Natural killer cell (primary cell): ENCODE data around the gene GNAI2. TPM values are rescaled to one million over a fixed set of nuclear protein-coding genes. Genes with fewer than 3 reads are reported as not detected.

Experiments
- ATAC-seq, 3 donors: fragments of 150-1000 bp in 2 of 3; fragments of 200-7000 bp in 1 of 3; cut with Tn5 transposase; 1 replicate in 1 of 3; 2 replicates in 2 of 3; pipeline ENCODE4 v1.10.0; 2021; ENCODE audit warnings: mild to moderate bottlenecking in 2 of 3, moderate library complexity in 2 of 3
- DNase-seq, 2 donors: peaks; one replicate each; pipeline versions ENCODE4 v3.0.0 to v3.0.0-alpha.2; 2013 to 2021; ENCODE audit warnings: mixed read lengths in 1 of 2
- H3K27ac ChIP-seq: one replicate; pipeline ENCODE4 v1.5.1; 2013; ENCODE audit warnings: mild to moderate bottlenecking, low read length
- H3K27me3 ChIP-seq: one replicate; pipeline ENCODE4 v1.6.1; 2013; ENCODE audit warnings: low read length; ENCODE audit not compliant: control insufficient read depth, insufficient read depth
- H3K36me3 ChIP-seq: one replicate; pipeline ENCODE4 v1.6.1; 2013; ENCODE audit warnings: low read length; ENCODE audit not compliant: control insufficient read depth, insufficient read depth
- H3K4me1 ChIP-seq: one replicate; pipeline ENCODE4 v1.6.1; 2013; ENCODE audit warnings: low read length; ENCODE audit not compliant: control insufficient read depth, insufficient read depth
- H3K4me3 ChIP-seq: one replicate; pipeline ENCODE4 v1.5.1; 2013; ENCODE audit warnings: low read length
- H3K9me3 ChIP-seq: one replicate; pipeline ENCODE4 v1.6.1; 2013; ENCODE audit warnings: low read length; ENCODE audit not compliant: control insufficient read depth, insufficient read depth
- H3K27ac Mint-ChIP-seq, 2 donors: one replicate each; pipeline ENCODE4 v1.8.0; 2022; ENCODE audit warnings: mild to moderate bottlenecking in 2 of 2, mixed read lengths in 2 of 2, moderate library complexity in 1 of 2
- H3K27me3 Mint-ChIP-seq, 2 donors: one replicate each; pipeline ENCODE4 v1.8.0; 2022; ENCODE audit warnings: low read depth in 2 of 2, mixed read lengths in 2 of 2
- H3K36me3 Mint-ChIP-seq: one replicate; pipeline ENCODE4 v1.8.0; 2022; ENCODE audit warnings: mixed read lengths
- H3K4me1 Mint-ChIP-seq, 2 donors: one replicate each; pipeline ENCODE4 v1.8.0; 2022; ENCODE audit warnings: mixed read lengths in 2 of 2
- H3K4me3 Mint-ChIP-seq: one replicate; pipeline ENCODE4 v1.8.0; 2022; ENCODE audit warnings: mild to moderate bottlenecking, moderate library complexity, mixed read lengths
- H3K9me3 Mint-ChIP-seq, 2 donors: one replicate each; pipeline ENCODE4 v1.8.0; 2022; ENCODE audit warnings: mixed read lengths in 2 of 2
- CTCF ChIP-seq: fragments of 200-600 bp; IDR thresholded peaks from one replicate; pipeline ENCODE4 v1.8.0; 2022; ENCODE audit warnings: antibody characterized with exemption
- WGBS: methylation state at CpG from one replicate; pipeline ENCODE4 v1.1.7; 2013; ENCODE audit warnings: missing lambda C conversion rate; ENCODE audit not compliant: insufficient coverage; 5-methylcytosine and 5-hydroxymethylcytosine counted together
- intact Hi-C: fragments of 100-400 bp; cut with micrococcal nuclease; formaldehyde crosslinking; loops from one replicate; pipeline ENCODE4 v1.14.2; 2022
- total RNA-seq, 4 donors: library from RNA; stranded (reverse); fragments of 120-200 nt in 1 of 4; gene quantifications; one replicate each; pipeline versions ENCODE4 v1.2.3 to v1.2.4, GENCODE V29; 2013 to 2022

GNAI2 gene
- total RNA-seq, 3 donors from 2014 or later (not counting 1 experiment from before 2014, with no cell fraction given): 428 to 467 (median 447) TPM

- TF ChIP-seq CTCF: no peak
- H3K27ac ChIP-seq: no peak overlapping the region
- Mint-ChIP-seq H3K4me3 (no peak overlapping the region), H3K9me3 (no peaks in the 10 kb centered on the region), H3K36me3 (no peaks in the 10 kb centered on the region), H3K27me3 (no peaks in the 10 kb centered on the region), H3K27ac (no peak overlapping the region), H3K4me1 (no peaks in the 10 kb centered on the region)
- WGBS: 97% methylated on average over 5 of the region's 9 CpGs
- H3K9me3 ChIP-seq: no peaks in the 10 kb centered on the region
- no peaks in the 10 kb centered on the region for H3K27me3 ChIP-seq
- DNase-seq: no peak
- H3K36me3 ChIP-seq: no peaks in the 10 kb centered on the region
- no peaks in the 10 kb centered on the region for H3K4me1 ChIP-seq
- no peak for ATAC-seq
- intact Hi-C loops: no loop called here
- H3K4me3 ChIP-seq: no peak overlapping the region
Measured at GRCh38 chr3:50215529-50215928, 20.5 kb upstream of the GNAI2 start.

GRCh38 chr3:50217681-50218080, 18.3 kb upstream of the GNAI2 start:
- DNase-seq (no peak), ATAC-seq (no peak)
- Histone ChIP-seq H3K27ac (no peak overlapping the region), H3K4me3 (no peak overlapping the region), H3K4me1 (peaks cover 3% of the 10 kb centered on the region), H3K36me3 (no peaks in the 10 kb centered on the region), H3K9me3 (no peaks in the 10 kb centered on the region), H3K27me3 (no peaks in the 10 kb centered on the region)
- H3K27ac Mint-ChIP-seq: no peak overlapping the region
- no peaks in the 10 kb centered on the region for H3K4me1 Mint-ChIP-seq
- no peaks in the 10 kb centered on the region for H3K9me3 Mint-ChIP-seq
- no peaks in the 10 kb centered on the region for H3K36me3 Mint-ChIP-seq
- 80% methylated on average over 9 of the region's 10 CpGs for WGBS
- H3K4me3 Mint-ChIP-seq: no peak overlapping the region
- H3K27me3 Mint-ChIP-seq: no peaks in the 10 kb centered on the region
- intact Hi-C loops: no loop called here
- TF ChIP-seq CTCF: no peak

GRCh38 chr3:50218448-50218847, 17.6 kb upstream of the GNAI2 start:
- DNase-seq (no peak), ATAC-seq (no peak)
- H3K4me3 ChIP-seq: no peak overlapping the region
- H3K36me3 ChIP-seq: no peaks in the 10 kb centered on the region
- Mint-ChIP-seq H3K36me3 (no peaks in the 10 kb centered on the region), H3K4me1 (no peaks in the 10 kb centered on the region), H3K27ac (no peak overlapping the region), H3K27me3 (no peaks in the 10 kb centered on the region), H3K4me3 (no peak overlapping the region), H3K9me3 (no peaks in the 10 kb centered on the region)
- H3K27ac ChIP-seq: no peak overlapping the region
- H3K27me3 ChIP-seq: no peaks in the 10 kb centered on the region
- H3K9me3 ChIP-seq: no peaks in the 10 kb centered on the region
- WGBS: 95% methylated on average over 17 of the region's 17 CpGs
- intact Hi-C loops: no loop called here
- TF ChIP-seq CTCF: no peak
- H3K4me1 ChIP-seq: peaks cover 3% of the 10 kb centered on the region

GRCh38 chr3:50219285-50219684, 16.7 kb upstream of the GNAI2 start:
- ATAC-seq (no peak), DNase-seq (no peak)
- no peak overlapping the region for H3K27ac Mint-ChIP-seq
- no peaks in the 10 kb centered on the region for H3K27me3 ChIP-seq
- intact Hi-C loops: no loop called here
- H3K36me3 Mint-ChIP-seq: no peaks in the 10 kb centered on the region
- H3K4me1 ChIP-seq: peaks cover 3% of the 10 kb centered on the region
- H3K9me3 Mint-ChIP-seq: no peaks in the 10 kb centered on the region
- no peaks in the 10 kb centered on the region for H3K9me3 ChIP-seq
- H3K4me3 Mint-ChIP-seq: no peak overlapping the region
- no peak overlapping the region for H3K4me3 ChIP-seq
- H3K4me1 Mint-ChIP-seq: no peaks in the 10 kb centered on the region
- TF ChIP-seq CTCF: no peak
- H3K27me3 Mint-ChIP-seq: peaks cover 0 to 4% of the 10 kb centered on the region in 2 donors
- H3K36me3 ChIP-seq: no peaks in the 10 kb centered on the region
- H3K27ac ChIP-seq: no peak overlapping the region
- 91% methylated on average over 5 of the region's 5 CpGs for WGBS
